Embryonic facial prominence (tissue), 1 donor: ENCODE results near the gene DUSP15.
"Not testable (repeated sequence)": the region's sequence is repeated elsewhere in the genome, so short reads cannot be mapped to it uniquely, and the experiment has no call there.

Experiments
- DNase-seq: peaks from one replicate; pipeline ENCODE4 v3.0.0-alpha.2; 2016; ENCODE audit errors: extremely low spot score

The DUSP15 gene

DNA sequence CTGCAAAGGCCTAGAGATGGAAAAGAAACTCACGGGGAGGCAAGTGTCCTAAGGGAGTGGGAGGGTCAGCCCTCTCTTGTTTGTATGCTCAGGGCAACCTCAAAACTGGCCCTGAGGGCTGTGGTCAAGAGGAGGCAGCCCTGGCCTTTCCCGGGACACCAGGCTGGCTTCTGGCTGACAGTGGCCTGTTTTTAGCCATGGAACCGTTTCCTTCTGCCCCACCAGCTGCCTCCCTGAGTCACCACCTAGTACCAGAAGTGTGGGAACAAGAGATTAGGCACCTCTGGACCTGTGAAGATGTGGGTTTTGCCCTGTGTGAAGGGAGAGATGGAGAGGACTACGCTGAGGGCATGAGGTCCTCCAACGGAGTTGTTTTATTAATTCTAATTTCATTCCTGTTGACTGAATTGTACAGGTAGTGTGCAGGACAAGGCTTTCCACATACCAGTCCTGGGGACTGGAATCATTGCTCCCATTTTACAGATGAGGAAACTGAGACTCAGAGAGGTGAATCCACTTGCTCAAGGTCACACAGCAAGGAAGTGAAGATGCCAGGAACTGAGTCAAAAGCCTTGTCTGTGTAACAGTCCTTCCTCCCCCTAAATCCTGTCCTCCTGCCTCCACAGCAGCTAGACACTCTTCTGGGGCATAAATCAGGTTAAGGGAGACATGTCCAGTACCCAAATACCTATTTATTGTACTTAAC lies 30.4 kb downstream of the DUSP15 start:
- no peak for DNase-seq

DNA sequence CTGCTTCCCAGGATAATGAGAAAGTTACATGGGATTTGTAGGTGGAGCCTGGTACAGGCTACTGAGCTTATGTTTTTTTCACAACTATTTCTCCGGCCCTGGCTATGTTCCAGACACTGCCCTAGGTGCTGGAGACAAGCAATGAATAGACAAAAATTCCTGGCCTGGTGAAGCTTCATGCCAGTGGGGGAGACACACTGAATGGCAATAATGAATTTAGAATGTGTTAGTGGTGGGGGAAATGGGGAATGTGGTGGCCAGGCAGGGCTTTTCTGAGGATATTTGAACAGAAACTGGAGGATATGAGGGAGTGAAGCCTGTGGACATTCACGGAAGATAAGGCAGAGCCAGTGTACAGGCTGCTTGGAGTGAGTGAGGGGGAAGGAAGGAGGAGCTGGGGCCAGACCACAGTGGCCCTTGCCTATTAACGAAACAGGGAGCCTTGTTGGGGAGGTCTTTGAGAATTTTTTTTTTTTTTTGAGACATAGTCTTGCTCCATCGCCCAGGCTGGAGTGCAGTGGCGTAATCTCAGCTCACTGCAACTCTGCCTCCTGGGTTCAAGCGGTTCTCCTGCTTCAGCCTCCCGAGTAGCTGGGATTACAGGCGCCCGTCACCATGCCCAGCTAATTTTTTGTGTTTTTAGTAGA lies 31.6 kb downstream of the DUSP15 start:
- DNase-seq, result no peak

DNA sequence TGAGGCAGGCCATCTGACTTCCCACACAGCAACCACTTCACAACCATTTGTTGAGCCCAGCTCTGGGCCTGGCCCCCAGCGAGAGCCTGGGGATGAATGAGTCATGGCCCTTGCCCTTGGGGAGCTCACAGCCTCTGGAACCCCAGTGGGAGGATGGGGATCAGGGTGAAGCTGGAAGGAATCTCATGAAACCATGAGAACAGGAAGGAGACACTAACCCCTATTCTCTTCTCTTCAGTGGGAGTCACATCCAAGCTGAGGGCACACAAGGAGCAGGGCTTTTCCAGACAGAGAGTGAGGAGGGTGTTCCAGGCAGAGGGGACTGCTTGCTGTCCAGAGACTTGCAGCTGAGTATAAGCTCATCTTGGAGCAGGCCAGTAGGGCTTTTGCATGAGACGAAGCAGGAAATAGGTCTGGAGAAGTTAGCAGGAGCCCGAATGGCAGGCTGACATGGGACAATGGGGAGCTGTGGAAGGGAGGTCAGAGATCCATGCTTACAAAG lies 32.4 kb downstream of the DUSP15 start:
- DNase-seq, result no peak

DNA sequence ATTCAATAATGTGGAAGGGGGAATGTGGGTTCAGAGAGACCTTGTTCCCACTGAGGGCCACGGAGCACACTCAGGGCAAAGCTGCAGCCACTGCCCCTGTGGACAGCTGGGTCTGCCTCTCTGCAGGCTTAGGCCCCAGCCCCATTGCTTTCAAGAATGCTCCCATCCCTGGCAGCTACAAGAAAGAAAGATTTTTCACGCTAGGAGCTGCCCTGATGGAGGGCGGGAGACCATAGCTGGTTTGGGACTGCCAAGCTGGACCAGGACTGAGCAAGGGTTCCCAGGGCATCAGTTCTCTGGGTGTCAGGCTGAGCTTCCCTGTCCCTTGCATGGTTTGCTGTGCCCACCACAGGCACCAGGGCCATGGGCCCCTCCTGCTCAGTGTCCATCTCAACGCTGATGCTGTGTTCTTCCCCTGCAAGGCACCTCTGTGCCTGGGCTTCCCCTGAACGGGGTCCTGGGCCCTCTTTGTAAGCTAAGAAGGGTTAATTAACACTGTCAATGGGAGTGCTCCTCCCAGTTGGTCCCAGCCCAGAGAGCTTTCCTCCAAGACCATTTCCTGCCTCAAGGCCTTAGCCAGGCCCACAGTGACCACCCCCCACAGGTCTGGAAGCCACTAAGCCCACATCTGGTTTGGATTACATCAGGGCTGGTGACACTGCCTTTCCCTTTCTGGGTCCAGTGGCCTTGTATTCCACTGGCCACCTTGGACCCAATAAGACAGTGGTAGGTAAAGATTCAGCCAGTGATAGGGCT lies 33.3 kb downstream of the DUSP15 start:
- no peak for DNase-seq

DNA sequence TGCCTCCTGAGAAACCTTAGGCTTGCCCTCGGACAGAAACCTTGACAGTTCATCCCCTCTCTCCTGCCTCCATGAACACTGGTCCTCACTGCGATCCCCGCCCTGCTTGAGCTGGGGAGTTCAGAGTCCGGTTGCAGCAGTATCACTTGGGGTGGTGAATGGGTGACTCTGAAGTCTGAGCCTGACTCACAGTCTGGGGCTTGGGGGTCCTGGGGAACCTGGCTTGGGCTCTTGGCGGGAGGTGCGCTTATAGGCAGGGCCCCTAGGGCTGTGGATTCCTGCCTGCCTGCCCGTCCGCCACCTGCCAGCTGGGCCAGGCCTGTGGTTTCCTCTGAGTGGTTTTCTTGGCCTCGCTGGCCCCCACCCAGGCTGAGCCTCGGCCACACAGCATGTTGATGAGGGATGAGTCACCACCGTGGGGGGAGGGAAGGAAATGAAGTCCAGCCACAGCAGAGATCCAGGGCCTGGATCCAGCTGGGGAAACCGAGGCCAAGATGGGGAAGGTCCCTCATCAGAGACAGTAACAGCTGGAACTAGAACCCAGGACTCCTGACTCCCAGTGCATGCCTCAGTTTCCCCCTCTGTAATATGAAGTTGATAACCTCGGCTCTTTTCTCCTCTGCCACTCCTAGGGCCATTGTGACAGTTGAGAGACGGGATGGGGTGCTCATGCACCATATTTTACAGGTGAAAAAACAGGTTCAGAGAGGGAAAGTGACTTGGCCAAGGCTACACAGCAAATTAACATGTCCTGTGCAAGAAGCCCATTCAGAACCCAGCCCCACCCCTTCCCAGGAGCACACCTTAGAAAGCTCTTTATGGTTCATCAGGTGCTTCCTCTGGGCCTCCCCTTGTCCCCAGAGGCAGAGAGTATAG lies 34.1 kb downstream of the DUSP15 start:
- DNase-seq, result no peak

DNA sequence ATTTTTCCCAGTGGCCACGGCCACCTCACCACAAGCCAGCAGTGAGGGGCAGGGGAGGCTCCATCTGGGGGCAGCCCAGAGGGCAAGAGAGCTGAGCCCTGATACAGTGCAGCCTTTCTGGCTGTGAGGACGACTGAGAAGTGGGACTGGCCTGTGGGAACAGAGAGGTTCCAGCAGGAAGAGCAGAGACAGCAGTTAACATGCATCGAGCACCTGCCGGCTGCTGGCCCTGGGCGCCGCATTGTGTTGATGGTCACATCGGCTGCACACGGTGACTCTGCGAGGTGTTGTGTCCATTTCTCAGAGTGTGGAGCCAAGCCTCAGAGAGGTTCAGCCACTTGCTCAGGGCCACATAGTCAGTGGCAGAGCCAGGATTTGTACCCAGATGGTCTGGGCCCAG lies 34.8 kb downstream of the DUSP15 start:
- DNase-seq, result no peak

DNA sequence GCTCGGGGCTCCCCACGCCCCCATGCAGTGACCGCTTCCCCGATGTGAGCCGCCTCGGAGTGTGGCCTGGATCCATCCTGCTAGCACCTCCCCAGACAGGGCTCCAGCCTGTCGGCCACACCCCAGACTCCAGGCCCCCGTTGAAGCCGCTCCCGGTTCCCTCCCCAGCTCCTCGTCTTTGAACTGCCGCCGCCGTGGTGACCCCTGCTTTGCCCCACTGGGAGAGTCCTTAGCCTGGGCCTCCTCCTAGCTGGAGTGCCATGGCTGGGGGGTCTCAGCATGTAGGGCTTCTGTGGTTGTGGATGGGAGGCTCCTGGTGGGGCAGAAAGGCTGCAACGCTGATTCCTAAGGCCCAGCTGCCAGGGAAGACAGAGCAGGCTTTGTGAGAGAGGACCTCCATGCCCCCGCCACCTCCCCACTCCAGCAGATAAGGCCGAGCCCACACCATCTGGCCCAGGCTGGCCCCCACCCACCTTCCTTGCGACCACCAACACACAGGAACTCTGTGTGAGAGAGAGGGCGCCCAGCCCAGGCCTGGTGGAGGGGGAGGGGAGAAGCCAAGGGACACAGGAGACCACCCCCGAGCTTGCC lies 36.3 kb downstream of the DUSP15 start:
- DNase-seq, result no peak

DNA sequence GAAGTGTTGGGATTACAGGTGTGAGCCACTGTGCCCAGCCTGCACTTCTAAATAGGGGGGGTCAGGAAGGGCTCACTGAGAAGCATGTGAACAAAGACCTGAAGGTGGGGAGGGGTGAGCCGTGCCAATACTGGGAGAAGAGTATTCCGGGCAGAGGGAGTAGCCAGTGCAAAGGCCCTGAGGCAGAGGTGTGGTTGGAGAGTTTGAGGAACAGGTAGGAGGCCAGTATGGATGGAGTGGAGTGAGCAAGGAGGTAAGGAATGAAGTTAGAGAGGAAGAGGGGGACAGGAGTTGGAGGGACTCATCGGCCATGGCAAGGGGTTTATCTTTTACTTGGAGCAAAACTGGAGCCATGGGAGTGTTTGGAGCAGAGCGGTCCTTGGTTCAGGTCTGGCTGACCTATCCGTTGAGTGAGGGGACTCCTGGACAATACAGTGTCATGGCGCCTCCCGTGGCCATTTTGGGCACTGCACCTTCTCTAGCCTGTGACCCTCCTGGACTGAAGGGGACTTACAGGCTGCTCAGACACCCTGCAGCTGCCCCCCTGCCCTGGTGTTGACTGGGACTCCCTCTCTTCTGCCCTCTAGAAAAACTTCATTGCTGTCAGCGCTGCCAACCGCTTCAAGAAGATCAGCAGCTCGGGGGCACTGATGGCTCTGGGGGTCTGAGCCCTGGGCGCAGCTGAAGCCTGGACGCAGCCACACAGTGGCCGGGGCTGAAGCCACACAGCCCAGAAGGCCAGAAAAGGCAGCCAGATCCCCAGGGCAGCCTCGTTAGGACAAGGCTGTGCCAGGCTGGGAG lies 37.0 kb downstream of the DUSP15 start:
- DNase-seq, result no peak

DNA sequence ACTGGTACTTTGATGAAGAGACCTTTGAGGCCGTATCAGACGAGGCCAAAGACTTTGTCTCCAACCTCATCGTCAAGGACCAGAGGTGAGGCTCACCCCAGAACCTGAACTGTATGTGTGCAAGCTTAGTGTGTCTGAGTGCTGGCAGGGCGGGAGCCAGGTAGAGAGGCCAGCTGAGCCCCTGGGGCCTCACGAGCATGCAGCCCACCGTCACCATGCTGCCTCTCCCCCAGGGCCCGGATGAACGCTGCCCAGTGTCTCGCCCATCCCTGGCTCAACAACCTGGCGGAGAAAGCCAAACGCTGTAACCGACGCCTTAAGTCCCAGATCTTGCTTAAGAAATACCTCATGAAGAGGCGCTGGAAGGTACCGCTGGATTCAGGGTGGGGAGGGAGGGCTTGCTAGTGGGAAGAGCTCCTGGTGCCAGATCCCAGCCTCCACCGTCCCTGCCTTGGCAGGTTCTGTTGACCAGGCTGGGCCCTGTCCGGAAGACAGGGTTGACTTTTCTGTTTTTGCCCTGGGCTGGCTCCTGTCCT lies 38.5 kb downstream of the DUSP15 start:
- DNase-seq, result no peak

DNA sequence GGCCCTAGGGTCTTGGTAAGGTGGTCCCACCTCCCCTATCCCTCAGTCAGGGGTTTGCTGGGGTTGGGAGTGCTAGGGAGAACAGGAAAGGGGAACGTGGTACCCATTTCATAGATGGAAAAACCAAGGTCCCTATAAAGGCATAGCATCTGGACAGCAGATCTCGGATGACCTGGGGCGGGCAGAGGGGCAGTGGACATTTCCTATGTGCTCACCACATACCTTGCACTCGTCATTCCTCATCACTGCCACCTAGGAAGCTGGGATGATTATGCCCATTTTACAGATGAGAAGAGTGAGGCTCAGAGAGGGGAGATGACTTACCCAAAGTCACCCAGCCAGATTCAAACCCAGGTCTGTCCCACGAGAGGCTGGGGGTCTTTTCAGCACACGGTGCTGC lies 39.1 kb downstream of the DUSP15 start:
- DNase-seq, result no peak

DNA sequence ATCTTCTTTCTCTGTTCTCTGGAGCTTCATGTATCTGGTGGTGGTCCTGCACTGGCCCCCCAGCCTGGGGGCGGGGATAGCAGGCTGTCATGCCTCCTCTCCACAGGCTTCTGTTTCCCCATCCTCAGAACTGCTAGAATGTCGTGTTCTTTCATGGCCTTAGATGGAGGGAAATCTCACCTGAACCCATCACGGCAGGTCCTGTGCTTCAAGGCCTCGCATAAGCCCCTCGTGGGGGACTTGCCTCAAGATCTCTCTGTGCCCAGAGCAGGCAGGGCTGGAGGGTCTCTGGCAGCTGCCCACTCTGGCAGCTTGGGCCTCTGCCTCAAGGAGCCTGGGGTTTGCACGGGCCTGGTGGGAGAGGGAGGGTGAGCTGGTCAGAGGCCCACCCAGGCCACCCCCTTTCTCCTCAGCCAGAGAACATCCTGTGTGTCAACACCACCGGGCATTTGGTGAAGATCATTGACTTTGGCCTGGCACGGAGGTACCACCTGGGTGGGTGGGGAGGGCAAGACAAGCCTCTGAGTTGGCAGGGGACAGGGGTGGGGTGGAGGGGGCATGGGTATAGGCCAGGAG lies 39.8 kb downstream of the DUSP15 start:
- no peak for DNase-seq

DNA sequence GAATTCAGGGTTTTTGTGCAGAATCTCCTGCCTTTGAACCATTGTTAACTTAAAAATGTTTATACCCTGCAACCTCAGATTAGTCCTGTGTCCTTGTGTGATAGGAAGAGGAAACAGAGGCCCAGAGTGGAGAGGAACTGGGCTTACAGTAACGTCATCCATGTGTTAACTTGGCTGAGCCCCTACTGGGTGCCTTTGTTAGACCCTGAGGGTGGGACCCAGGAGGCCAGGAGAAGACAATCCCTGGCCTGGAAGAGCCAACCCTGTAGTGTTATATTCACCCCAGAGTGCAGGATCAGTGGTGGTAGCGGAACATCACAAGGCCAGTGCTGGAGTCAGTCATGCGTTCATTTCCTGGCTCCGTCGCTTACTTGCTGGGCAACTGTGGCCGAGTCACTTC lies 40.6 kb downstream of the DUSP15 start:
- DNase-seq, result no peak

DNA sequence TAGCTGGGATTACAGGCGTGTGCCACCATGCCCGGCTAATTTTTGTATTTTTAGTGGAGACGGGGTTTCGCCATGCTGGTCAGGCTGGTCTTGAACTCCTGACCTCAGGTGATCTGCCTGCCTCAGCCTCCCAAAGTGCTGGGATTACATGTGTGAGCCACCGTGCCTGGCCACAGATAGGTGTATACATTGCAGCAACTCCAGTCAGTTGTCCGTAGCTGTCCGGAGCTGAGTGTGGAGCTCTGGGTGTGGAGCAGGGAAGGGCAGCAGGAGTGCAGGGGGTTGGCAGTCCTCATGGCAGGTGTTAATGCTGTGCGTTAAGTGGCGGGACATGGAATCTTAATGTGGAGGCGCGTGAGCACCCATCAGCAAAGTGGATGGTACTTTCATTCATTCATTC lies 42.3 kb downstream of the DUSP15 start:
- DNase-seq, result not testable (repeated sequence)

DNA sequence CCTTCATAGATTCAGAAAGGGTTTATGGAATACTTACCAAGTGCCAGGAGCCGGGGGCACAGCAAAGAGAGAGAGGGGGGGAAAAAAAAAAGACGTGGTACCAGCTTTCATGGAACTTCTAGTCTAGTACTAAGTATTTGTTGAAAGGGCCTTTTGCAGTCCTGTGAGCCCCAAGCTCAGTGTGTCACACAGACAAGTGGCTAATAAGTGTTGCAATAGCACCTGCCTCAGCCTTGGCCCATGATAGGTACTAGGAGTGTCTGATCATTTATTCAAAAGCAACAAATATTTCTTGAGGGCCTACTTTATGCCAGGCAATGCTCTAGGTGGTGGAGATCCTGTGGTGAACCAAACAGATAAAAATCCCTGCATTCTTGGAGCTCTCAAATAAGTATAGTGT lies 43.3 kb downstream of the DUSP15 start:
- no peak for DNase-seq

DNA sequence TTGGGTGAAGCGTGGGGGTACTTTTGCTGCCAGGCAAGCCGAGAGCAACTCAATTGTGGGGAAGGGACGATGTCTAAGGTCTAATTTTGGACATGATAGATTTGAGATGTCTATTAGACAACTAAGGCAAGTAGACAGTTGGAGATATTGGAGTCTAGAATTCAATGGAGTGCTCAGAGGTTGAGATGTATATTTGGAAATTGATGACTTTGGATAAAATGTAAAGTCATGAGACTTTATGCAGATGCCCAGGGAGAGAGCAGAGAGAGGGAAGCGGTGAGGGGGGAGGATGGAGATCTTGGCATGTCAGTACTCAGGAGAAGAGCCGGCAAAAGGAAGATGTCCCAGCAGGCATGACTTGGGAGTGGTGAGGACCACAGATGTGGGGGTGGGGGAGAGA lies 44.3 kb downstream of the DUSP15 start:
- DNase-seq, result no peak

DNA sequence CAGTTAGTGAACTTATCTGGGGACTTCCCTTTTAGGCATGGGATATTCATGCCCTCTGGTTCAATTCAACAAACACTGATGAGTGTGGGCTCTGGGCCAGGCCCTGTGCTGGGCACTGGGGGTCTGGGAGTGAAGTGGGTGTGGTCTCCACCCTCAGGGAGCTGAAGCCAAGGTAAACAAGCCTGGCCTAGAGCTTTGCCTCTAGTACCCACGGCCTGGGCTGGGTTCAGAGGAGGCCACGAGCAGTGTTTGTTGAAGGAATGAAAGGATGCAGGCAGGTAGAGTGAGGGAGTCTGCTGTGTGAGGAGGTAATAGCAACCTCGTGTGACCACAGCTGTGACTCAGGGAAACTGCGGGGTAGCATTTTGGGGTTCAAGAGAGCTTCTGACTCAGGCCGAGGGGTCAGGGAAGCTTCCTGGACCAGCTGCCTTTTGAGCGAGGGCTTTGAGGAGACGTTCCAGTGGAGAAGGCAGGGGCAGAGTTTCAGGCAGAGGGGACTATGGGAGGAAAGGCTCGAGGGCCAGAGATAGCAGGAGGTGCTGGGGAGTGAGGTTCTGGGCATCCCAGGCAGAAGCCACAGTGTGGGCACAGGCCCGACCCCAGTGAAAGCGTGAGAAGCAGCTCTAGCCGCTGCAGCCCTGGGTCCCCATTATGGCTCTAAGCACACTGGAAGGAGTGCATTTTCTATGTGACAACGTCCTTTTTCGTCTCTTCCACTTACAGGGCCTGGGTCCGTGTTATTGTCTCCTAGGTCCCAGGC lies 45.6 kb downstream of the DUSP15 start:
- no peak for DNase-seq

DNA sequence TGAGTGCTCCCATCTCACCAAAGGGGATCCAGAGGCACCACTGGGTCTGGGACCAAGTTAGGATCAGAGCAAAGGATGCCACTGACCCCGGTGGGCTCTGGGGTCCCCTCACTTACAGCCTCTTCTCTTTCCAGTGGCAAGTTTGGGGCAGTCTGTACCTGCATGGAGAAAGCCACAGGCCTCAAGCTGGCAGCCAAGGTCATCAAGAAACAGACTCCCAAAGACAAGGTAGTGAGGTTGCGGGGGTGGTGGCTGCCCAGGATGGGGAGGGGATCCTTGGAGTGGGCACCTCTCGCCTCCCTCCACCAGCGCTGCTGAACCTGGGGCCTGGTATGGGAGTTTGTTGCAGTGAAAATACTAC lies 46.2 kb downstream of the DUSP15 start:
- DNase-seq, result no peak

DNA sequence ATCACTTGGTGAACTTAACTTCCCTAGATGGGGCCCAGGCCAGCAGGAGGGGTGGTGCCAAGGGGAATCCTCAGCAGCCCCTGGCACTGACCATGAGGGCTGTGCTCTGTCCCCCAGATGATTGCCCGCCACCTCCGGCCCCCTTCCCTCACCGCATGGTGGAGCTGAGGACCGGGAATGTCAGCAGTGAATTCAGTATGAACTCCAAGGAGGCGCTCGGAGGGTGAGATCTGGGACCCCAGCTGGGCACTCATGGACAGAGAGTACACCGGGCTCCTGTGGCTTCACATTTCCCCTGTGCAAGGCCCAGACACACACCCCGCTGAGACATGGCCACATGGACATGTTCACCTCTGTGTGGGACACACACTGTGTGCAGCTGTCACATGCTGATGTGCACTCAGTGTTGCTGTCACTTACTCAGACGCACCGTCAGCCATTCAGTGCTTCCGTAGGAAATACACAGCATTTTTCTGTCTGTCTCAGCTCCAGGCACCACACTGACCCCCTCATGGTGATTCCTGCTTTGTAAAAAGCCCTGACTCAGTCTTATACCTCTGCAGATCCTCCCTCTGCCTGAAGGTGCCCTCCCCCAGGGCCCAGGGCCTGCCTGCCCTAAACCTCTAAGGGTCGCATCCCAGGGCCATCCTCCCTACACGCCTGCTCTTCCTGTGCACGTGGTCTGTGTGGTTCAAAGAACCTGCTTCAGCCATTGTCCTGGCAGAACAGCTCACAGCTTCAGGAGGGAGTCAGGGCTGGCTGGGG lies 46.8 kb downstream of the DUSP15 start:
- no peak for DNase-seq
